H1 (cell line): ENCODE results near the gene ETFDH.

Experiments used
- BACH1 ChIP-seq: IDR thresholded peaks from 2 replicates; pipeline ENCODE4 v1.6.1; 2012; ENCODE audit warnings: low read length, improper control_type of control experiment
- EP300 ChIP-seq, 2 experiments: IDR thresholded peaks; 1 replicate in 1 of 2; 2 replicates in 1 of 2; pipeline ENCODE4 v1.6.1; 2011 to 2012; ENCODE audit warnings: low read depth in 2 of 2, low read length in 2 of 2, mild to moderate bottlenecking in 2 of 2, borderline replicate concordance in 1 of 2, inconsistent platforms in 1 of 2, moderate library complexity in 1 of 2
- EZH2 ChIP-seq: fragments of 200-600 bp; sonication (generic); IDR thresholded peaks from 2 replicates; pipeline ENCODE4 v1.7.1; 2012; ENCODE audit warnings: low read depth, mild to moderate bottlenecking, moderate library complexity, low read length, inconsistent platforms; ENCODE audit not compliant: severe bottlenecking
- JUND ChIP-seq: IDR thresholded peaks from 2 replicates; pipeline ENCODE4 v1.6.1; 2011; ENCODE audit warnings: mild to moderate bottlenecking, improper control_type of control experiment, low read length
- KDM5A ChIP-seq: fragments of 200-600 bp; IDR thresholded peaks from 2 replicates; pipeline ENCODE4 v1.7.1; 2012; ENCODE audit warnings: mild to moderate bottlenecking, low read length, inconsistent platforms, mixed read lengths
- NRF1 ChIP-seq: IDR thresholded peaks from 2 replicates; pipeline ENCODE4 v1.6.1; 2011; ENCODE audit warnings: mild to moderate bottlenecking, low read depth, low read length, improper control_type of control experiment
- POLR2A ChIP-seq, 2 experiments: IDR thresholded peaks; 1 replicate in 1 of 2; 2 replicates in 1 of 2; pipeline ENCODE4 v1.6.1; 2011; ENCODE audit warnings: low read depth in 2 of 2, low read length in 2 of 2, mild to moderate bottlenecking in 2 of 2; ENCODE audit errors: control extremely low read depth in 1 of 2
- POLR2AphosphoS5 ChIP-seq: IDR thresholded peaks from 2 replicates; pipeline ENCODE4 v1.6.1; 2011; ENCODE audit warnings: low read depth, low read length
- SIN3A ChIP-seq, 2 experiments: IDR thresholded peaks in 1 of 2; conservative IDR thresholded peaks in 1 of 2; 2 replicates each; pipeline ENCODE4 v1.6.1; 2011 to 2012; ENCODE audit warnings: low read length in 2 of 2, improper control_type of control experiment in 1 of 2, low read depth in 1 of 2, mild to moderate bottlenecking in 1 of 2
- TEAD4 ChIP-seq: IDR thresholded peaks from 2 replicates; pipeline ENCODE4 v1.6.1; 2012; ENCODE audit warnings: low read depth, low read length, inconsistent platforms, mixed read lengths
- TF ChIP-seq, protein P1 (sequence below), 3 experiments: IDR thresholded peaks; 1 replicate in 2 of 3; 2 replicates in 1 of 3; pipeline versions ENCODE4 v1.5.1 to v1.6.1; 2011; ENCODE audit warnings: low read length in 3 of 3, mild to moderate bottlenecking in 3 of 3, inconsistent platforms in 2 of 3, low read depth in 1 of 3, moderate library complexity in 1 of 3; ENCODE audit not compliant: insufficient read depth in 1 of 3; ENCODE audit errors: control extremely low read depth in 1 of 3
- TF ChIP-seq, protein P2 (sequence below): IDR thresholded peaks from 2 replicates; pipeline ENCODE4 v1.6.1; 2012; ENCODE audit warnings: inconsistent platforms

- TF ChIP-seq EZH2 (no peak), POLR2A (IDR thresholded peaks at IDR 0.05; ENCODE audit: control extremely low read depth in 1 of 2, low read depth in 2 of 2, low read length in 2 of 2) (no peak), SIN3A (conservative IDR thresholded peaks at IDR 0.05 in 1 of 2, IDR thresholded peaks at IDR 0.05 in 1 of 2; ENCODE audit: low read depth in 1 of 2, low read length in 2 of 2) (no peak), POLR2AphosphoS5 (no peak), KDM5A (no peak), TEAD4 (no peak), BACH1 (no peak), NRF1 (no peak), EP300 (IDR thresholded peaks at IDR 0.05; ENCODE audit: borderline replicate concordance in 1 of 2, low read depth in 2 of 2, low read length in 2 of 2) (no peak), JUND (no peak)
- TF ChIP-seq, protein P1, sequence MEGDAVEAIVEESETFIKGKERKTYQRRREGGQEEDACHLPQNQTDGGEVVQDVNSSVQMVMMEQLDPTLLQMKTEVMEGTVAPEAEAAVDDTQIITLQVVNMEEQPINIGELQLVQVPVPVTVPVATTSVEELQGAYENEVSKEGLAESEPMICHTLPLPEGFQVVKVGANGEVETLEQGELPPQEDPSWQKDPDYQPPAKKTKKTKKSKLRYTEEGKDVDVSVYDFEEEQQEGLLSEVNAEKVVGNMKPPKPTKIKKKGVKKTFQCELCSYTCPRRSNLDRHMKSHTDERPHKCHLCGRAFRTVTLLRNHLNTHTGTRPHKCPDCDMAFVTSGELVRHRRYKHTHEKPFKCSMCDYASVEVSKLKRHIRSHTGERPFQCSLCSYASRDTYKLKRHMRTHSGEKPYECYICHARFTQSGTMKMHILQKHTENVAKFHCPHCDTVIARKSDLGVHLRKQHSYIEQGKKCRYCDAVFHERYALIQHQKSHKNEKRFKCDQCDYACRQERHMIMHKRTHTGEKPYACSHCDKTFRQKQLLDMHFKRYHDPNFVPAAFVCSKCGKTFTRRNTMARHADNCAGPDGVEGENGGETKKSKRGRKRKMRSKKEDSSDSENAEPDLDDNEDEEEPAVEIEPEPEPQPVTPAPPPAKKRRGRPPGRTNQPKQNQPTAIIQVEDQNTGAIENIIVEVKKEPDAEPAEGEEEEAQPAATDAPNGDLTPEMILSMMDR (IDR thresholded peaks at IDR 0.05; ENCODE audit: control extremely low read depth in 1 of 3, insufficient read depth in 1 of 3, low read depth in 1 of 3, low read length in 3 of 3) = no peak
- TF ChIP-seq, protein P2, sequence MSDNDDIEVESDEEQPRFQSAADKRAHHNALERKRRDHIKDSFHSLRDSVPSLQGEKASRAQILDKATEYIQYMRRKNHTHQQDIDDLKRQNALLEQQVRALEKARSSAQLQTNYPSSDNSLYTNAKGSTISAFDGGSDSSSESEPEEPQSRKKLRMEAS = no peak
Measured at GRCh38 chr4:158726633-158727032, 54.5 kb downstream of the ETFDH start.
